Right atrium auricular region (tissue), 2 donors: ENCODE data around the gene MED9. TPM values are rescaled to one million over a fixed set of nuclear protein-coding genes. Genes with fewer than 3 reads are reported as not detected.

ENCODE experiments used
- DNase-seq: peaks from one replicate; pipeline ENCODE4 v3.0.0-alpha.2; 2019; ENCODE audit warnings: low spot score
- H3K27ac ChIP-seq, 2 donors: fragments of 200-600 bp; sonication (generic); 1 replicate in 1 of 2; 2 replicates in 1 of 2; pipeline ENCODE4 v1.5.1; 2016 to 2019
- H3K27me3 ChIP-seq, 2 donors: fragments of 200-600 bp; sonication (generic); one replicate each; pipeline versions ENCODE4 v1.5.1 to v1.6.0; 2017 to 2019
- H3K36me3 ChIP-seq: fragments of 200-600 bp; sonication (generic); one replicate; pipeline ENCODE4 v1.5.1; 2016
- H3K4me1 ChIP-seq, 2 donors: fragments of 200-600 bp; sonication (generic); one replicate each; pipeline versions ENCODE4 v1.5.1 to v1.6.0; 2017 to 2019
- H3K4me3 ChIP-seq, 2 donors: fragments of 200-600 bp; sonication (generic); 1 replicate in 1 of 2; 2 replicates in 1 of 2; pipeline ENCODE4 v1.5.1; 2017 to 2019; ENCODE audit warnings: mild to moderate bottlenecking in 1 of 2, moderate library complexity in 1 of 2
- H3K9me3 ChIP-seq, 2 donors: fragments of 200-600 bp; sonication (generic); one replicate each; pipeline ENCODE4 v1.5.1; 2019
- CTCF ChIP-seq, 2 donors: fragments of 200-600 bp; sonication (generic); IDR thresholded peaks; one replicate each; pipeline ENCODE4 v1.5.1; 2019; ENCODE audit warnings: antibody characterized with exemption in 2 of 2
- total RNA-seq, 2 donors: library from RNA; depleted of rRNA; stranded (reverse); fragments of >200 nt; gene quantifications; one replicate each; pipeline ENCODE4 v1.1.0, GENCODE V29; 2016

The MED9 gene
- total RNA-seq, 2 donors from 2014 or later, result 36.7 to 41.0 TPM

- H3K4me1 ChIP-seq, result peaks cover 0 to 45% of the 10 kb centered on the region in 2 donors
- peak; percentile 85 for DNase-seq
- H3K36me3 ChIP-seq, result no peaks in the 10 kb centered on the region
- no peaks in the 10 kb centered on the region for H3K9me3 ChIP-seq
- H3K27ac ChIP-seq, result peak overlapping the region; percentile 81 to 94
- TF ChIP-seq CTCF (IDR thresholded peaks at IDR 0.05), result no peak
- H3K4me3 ChIP-seq, result no peak overlapping the region
- H3K27me3 ChIP-seq, result no peaks in the 10 kb centered on the region
These were observed 59.2 kb downstream of the MED9 start for GRCh38 chr17:17535957-17536356.

DNA sequence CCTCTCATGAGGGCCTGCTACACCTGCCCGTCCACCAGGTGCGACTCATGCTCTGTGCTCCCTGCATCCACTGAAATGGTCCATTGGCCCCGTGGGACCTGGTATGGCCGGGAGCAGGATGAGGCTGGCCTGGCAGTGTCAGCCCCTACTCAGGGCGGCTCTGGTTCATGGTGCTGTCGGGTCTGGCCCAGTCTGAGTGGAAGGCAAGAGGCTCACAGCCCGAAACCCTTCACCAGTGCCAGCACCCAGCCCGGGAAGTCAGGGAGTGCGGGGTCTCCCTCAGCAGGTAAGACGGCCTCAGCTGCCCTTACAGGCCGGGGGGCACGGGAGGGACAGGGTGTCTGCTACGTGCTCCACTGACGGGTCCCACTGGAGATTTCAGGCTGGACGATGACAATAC lies 59.9 kb downstream of the MED9 start:
- H3K27ac ChIP-seq, result peak overlapping the region; percentile 81 to 94
- TF ChIP-seq CTCF (IDR thresholded peaks at IDR 0.05), result no peak
- H3K36me3 ChIP-seq, result no peaks in the 10 kb centered on the region
- no peak for DNase-seq
- H3K4me3 ChIP-seq, result no peak overlapping the region
- peaks cover 0 to 45% of the 10 kb centered on the region in 2 donors for H3K4me1 ChIP-seq
- no peaks in the 10 kb centered on the region for H3K9me3 ChIP-seq
- H3K27me3 ChIP-seq, result no peaks in the 10 kb centered on the region

DNA sequence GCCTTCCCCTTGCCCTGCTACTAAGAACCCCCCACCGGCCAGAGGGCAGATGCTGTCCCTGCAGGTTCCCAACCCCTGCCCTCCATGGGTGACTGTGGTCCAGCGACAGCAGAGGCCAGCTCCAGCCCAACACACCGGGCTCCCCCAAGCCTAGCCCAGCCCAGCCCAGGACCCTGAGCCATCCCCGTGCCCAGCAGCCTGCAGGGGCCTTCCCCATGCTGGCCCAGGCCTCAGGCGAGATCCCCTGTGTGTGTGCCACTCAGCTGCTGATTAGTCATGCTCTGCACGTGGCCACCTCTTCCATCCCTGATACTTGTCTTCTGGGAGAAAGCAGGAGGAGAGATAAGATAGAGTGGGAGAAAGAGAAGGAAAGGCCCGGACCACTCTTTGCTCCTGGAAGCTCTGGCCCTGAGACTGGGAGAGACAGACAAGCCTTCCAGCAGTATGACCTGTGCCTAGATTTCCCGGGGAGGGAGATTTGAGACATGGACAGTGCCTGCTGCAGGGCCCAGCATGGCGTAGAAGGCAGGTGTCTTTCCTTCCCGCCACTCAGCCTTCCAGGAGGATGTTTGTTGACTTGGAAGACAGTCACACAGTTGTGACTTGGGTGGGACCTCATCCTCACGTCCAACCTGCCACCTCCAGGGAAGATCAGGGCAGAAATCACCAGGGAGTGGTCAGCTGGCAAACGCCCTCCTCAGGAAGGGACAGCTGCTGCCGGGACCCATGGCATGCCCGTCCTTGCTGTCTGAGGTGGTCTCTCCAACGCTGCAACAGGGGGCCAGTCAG lies 60.7 kb downstream of the MED9 start:
- no peak for TF ChIP-seq CTCF (IDR thresholded peaks at IDR 0.05)
- Histone ChIP-seq H3K27me3 (no peaks in the 10 kb centered on the region), H3K36me3 (no peaks in the 10 kb centered on the region), H3K27ac (peak overlapping the region; percentile 81 to 94), H3K4me3 (no peak overlapping the region), H3K9me3 (no peaks in the 10 kb centered on the region), H3K4me1 (peaks cover 0 to 45% of the 10 kb centered on the region in 2 donors)
- DNase-seq, result no peak

GRCh38 chr17:17538417-17539391 lies 61.9 kb downstream of the MED9 start:
- no peak for DNase-seq
- Histone ChIP-seq H3K27me3 (no peaks in the 10 kb centered on the region), H3K27ac (peak overlapping the region; percentile 81 to 94), H3K4me1 (peaks cover 0 to 45% of the 10 kb centered on the region in 2 donors), H3K4me3 (no peak overlapping the region), H3K9me3 (no peaks in the 10 kb centered on the region), H3K36me3 (no peaks in the 10 kb centered on the region)
- no peak for TF ChIP-seq CTCF (IDR thresholded peaks at IDR 0.05)

- H3K27ac ChIP-seq, result peak overlapping the region; percentile 81 to 94
- no peaks in the 10 kb centered on the region for H3K9me3 ChIP-seq
- DNase-seq, result no peak
- no peaks in the 10 kb centered on the region for H3K36me3 ChIP-seq
- no peak overlapping the region for H3K4me3 ChIP-seq
- TF ChIP-seq CTCF (IDR thresholded peaks at IDR 0.05), result no peak
- no peaks in the 10 kb centered on the region for H3K27me3 ChIP-seq
- peaks cover 0 to 45% of the 10 kb centered on the region in 2 donors for H3K4me1 ChIP-seq
These were observed 62.8 kb downstream of the MED9 start for GRCh38 chr17:17539591-17539990.
